GM23248 (cell line): ENCODE results near the gene WDR27. TPM values are rescaled to one million over a fixed set of nuclear protein-coding genes. Genes with fewer than 3 reads are reported as not detected.
"Not testable (repeated sequence)": the region's sequence is repeated elsewhere in the genome, so short reads cannot be mapped to it uniquely, and the experiment has no call there.

Experiments
- DNase-seq: peaks from one replicate; pipeline ENCODE4 v3.0.0-alpha.2; 2015
- H2AFZ ChIP-seq: fragments of 200-600 bp; sonication (generic); 2 replicates; pipeline ENCODE4 v1.6.1; 2016; ENCODE audit warnings: antibody characterized with exemption
- H3F3A ChIP-seq: fragments of 200-600 bp; sonication (generic); 2 replicates; pipeline ENCODE4 v1.6.1; 2016; ENCODE audit warnings: mild to moderate bottlenecking, antibody characterized with exemption, mixed run types; ENCODE audit not compliant: insufficient read depth
- H3K27ac ChIP-seq: fragments of 200-600 bp; sonication (generic); 2 replicates; pipeline ENCODE4 v1.5.1; 2016; ENCODE audit warnings: mild to moderate bottlenecking
- H3K27me3 ChIP-seq: fragments of 200-600 bp; sonication (generic); replicated peaks from 2 replicates; pipeline ENCODE4 v1.6.1; 2016; ENCODE audit warnings: mild to moderate bottlenecking; ENCODE audit not compliant: insufficient read depth
- H3K36me3 ChIP-seq: fragments of 200-600 bp; sonication (generic); 2 replicates; pipeline ENCODE4 v1.6.1; 2016; ENCODE audit warnings: low read depth, mild to moderate bottlenecking
- H3K4me1 ChIP-seq: fragments of 200-600 bp; sonication (generic); 2 replicates; pipeline ENCODE4 v1.6.1; 2016; ENCODE audit warnings: mild to moderate bottlenecking; ENCODE audit not compliant: insufficient read depth
- H3K4me2 ChIP-seq: fragments of 200-600 bp; sonication (generic); one replicate; pipeline ENCODE4 v1.6.1; 2016; ENCODE audit warnings: mild to moderate bottlenecking; ENCODE audit not compliant: unreplicated experiment
- H3K4me3 ChIP-seq: fragments of 200-600 bp; sonication (generic); 2 replicates; pipeline ENCODE4 v1.5.1; 2016; ENCODE audit warnings: mild to moderate bottlenecking
- H3K79me2 ChIP-seq: fragments of 200-600 bp; sonication (generic); 2 replicates; pipeline ENCODE4 v1.6.1; 2016; ENCODE audit warnings: mild to moderate bottlenecking; ENCODE audit not compliant: insufficient read depth
- H3K9ac ChIP-seq: fragments of 200-600 bp; sonication (generic); 2 replicates; pipeline ENCODE4 v1.6.1; 2016; ENCODE audit warnings: mild to moderate bottlenecking
- H3K9me2 ChIP-seq: fragments of 200-600 bp; sonication (generic); 2 replicates; pipeline ENCODE4 v1.6.1; 2016; ENCODE audit warnings: mixed run types, mild to moderate bottlenecking, moderate library complexity; ENCODE audit not compliant: insufficient read depth
- H3K9me3 ChIP-seq: fragments of 200-600 bp; sonication (generic); one replicate; pipeline ENCODE4 v1.6.1; 2017; ENCODE audit warnings: low read depth
- H4K20me1 ChIP-seq: fragments of 200-600 bp; sonication (generic); 2 replicates; pipeline ENCODE4 v1.6.0; 2016; ENCODE audit not compliant: insufficient read depth
- EZH2 ChIP-seq: fragments of 200-600 bp; sonication (generic); IDR thresholded peaks from 2 replicates; pipeline ENCODE4 v1.6.1; 2018; ENCODE audit warnings: antibody characterized with exemption, mild to moderate bottlenecking; ENCODE audit not compliant: insufficient read depth, poor library complexity, severe bottlenecking
- EZH2phosphoT487 ChIP-seq: fragments of 200-600 bp; sonication (generic); IDR thresholded peaks from 2 replicates; pipeline ENCODE4 v1.6.1; 2018; ENCODE audit warnings: antibody characterized with exemption, moderate library complexity, mild to moderate bottlenecking, low read depth; ENCODE audit not compliant: insufficient read depth
- WGBS, 2 experiments: methylation state at CpG; one replicate each; pipeline ENCODE4 v1.1.6; 2015 to 2017; ENCODE audit warnings: low lambda C conversion rate in 2 of 2, low coverage in 1 of 2; ENCODE audit errors: missing lambda C conversion rate in 2 of 2; 5-methylcytosine and 5-hydroxymethylcytosine counted together
- in situ Hi-C: fragments of 300-500 bp; cut with MboI; formaldehyde crosslinking; loops from 2 replicates; pipeline ENCODE4 v1.15.0; 2020
- polyA plus RNA-seq: library from polyadenylated mRNA; unstranded; fragments of >200 nt; fragmentation: Nextera tagmentation; extraction: Ambion mirVana; gene quantifications from 2 replicates; pipeline ENCODE4 v1.2.1, GENCODE V29; 2016
- total RNA-seq: library from RNA; depleted of rRNA; stranded (reverse); fragments of >200 nt; shearing (Covaris generic); gene quantifications from 2 replicates; pipeline ENCODE4 v1.2.3, GENCODE V29; 2014

The WDR27 gene
- total and polyA plus RNA-seq, 2 experiments from 2014 or later: 9.2 to 9.3 TPM

DNA sequence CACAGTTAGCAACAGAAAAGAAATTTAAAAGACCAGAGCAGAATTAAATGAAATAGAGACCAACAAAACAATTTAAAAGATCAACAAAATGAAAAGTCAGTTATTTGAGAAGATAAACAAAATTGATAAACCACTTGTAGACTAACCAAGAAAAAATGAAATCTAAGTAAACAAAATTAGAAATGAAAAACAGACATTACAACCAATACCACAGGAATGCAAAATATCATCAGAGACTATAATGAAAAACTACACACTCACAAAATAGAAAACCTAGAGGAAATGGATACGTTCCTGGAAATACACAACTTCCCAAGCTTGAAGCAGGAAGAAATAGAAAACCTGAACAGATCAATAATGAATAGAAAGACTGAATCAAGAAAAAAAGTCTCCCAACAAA is 97.8 kb downstream of the WDR27 start:
- H3K27me3 ChIP-seq: no peaks in the 10 kb centered on the region
- no peak for DNase-seq
- H3K4me1 ChIP-seq: peaks cover 4% of the 10 kb centered on the region; the same call in 1 of the 2 replicates
- H3K9me3 ChIP-seq: no peaks in the 10 kb centered on the region
- H3K9me2 ChIP-seq: no peaks in the 10 kb centered on the region
- H3K36me3 ChIP-seq: no peaks in the 10 kb centered on the region
- H3K4me3 ChIP-seq: no peak overlapping the region
- H4K20me1 ChIP-seq: no peaks in the 10 kb centered on the region
- H3F3A ChIP-seq: no peaks in the 10 kb centered on the region
- in situ Hi-C loops: no loop called here
- no peak overlapping the region for H3K27ac ChIP-seq
- H3K9ac ChIP-seq: no peak overlapping the region
- no peak overlapping the region for H3K4me2 ChIP-seq
- no peak overlapping the region for H2AFZ ChIP-seq
- no peak for TF ChIP-seq EZH2
- no peak for TF ChIP-seq EZH2phosphoT487
- 59 to 71% methylated on average over 1 of the region's 1 CpG for WGBS, 2 experiments
- H3K79me2 ChIP-seq: no peaks in the 10 kb centered on the region

- H3K4me3 ChIP-seq, H3K79me2 ChIP-seq, H3K4me2 ChIP-seq, H3K9me2 ChIP-seq, H4K20me1 ChIP-seq, H3K9me3 ChIP-seq, H3K9ac ChIP-seq, H3K27ac ChIP-seq, H3K36me3 ChIP-seq, H3K27me3 ChIP-seq, DNase-seq, H3K4me1 ChIP-seq, H2AFZ ChIP-seq, in situ Hi-C loops, H3F3A ChIP-seq: not testable (repeated sequence)
- WGBS, 2 experiments: 83 to 89% methylated on average over 1 of the region's 1 CpG
Observed at GRCh38 chr6:169601129-169601528, 100.7 kb downstream of the WDR27 start.

- H4K20me1 ChIP-seq: no peaks in the 10 kb centered on the region
- WGBS, 2 experiments: 6 to 18% methylated on average over 1 of the region's 1 CpG
- H3K9me2 ChIP-seq: no peaks in the 10 kb centered on the region
- H3K27ac ChIP-seq: no peak overlapping the region
- in situ Hi-C loops: no loop called here
- peaks cover 26% of the 10 kb centered on the region for H3F3A ChIP-seq
- H3K4me3 ChIP-seq: no peak overlapping the region
- no peak overlapping the region for H3K9ac ChIP-seq
- peak; percentile 74 for DNase-seq
- no peaks in the 10 kb centered on the region for H3K27me3 ChIP-seq
- peak overlapping the region; percentile 18 for H3K4me2 ChIP-seq
- H3K79me2 ChIP-seq: no peaks in the 10 kb centered on the region
- H3K36me3 ChIP-seq: no peaks in the 10 kb centered on the region
- H3K9me3 ChIP-seq: no peaks in the 10 kb centered on the region
- H2AFZ ChIP-seq: no peak overlapping the region
- TF ChIP-seq EZH2 (no peak), EZH2phosphoT487 (no peak)
- peaks cover 23% of the 10 kb centered on the region for H3K4me1 ChIP-seq
Observed at GRCh38 chr6:169592558-169592957, 109.3 kb downstream of the WDR27 start.

DNA sequence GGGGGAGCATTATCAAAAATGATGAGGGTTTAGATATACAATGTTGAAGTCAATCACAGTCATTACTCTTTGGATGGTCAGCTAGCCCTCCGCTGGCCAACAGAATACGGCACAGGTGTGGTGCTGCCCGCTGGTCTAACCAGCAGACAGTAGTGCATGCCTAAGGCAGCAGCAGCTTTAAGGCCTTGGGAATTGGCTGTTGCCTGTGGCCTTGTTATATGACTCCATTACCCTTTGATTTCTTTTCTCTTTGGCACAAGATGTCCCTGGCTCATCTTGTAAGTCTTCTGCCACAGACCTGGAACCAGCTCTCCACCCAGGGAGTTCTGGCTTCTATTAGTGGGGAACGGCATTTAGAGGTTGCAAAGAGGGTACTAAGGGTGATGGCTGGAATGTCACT is 110.2 kb downstream of the WDR27 start:
- TF ChIP-seq EZH2 (no peak), EZH2phosphoT487 (no peak)
- no peaks in the 10 kb centered on the region for H3K9me3 ChIP-seq
- H3K36me3 ChIP-seq: no peaks in the 10 kb centered on the region
- H3K9ac ChIP-seq: no peak overlapping the region
- no peaks in the 10 kb centered on the region for H3K9me2 ChIP-seq
- H2AFZ ChIP-seq: no peak overlapping the region
- H3K4me3 ChIP-seq: no peak overlapping the region
- H3K27ac ChIP-seq: no peak overlapping the region
- no peaks in the 10 kb centered on the region for H3K79me2 ChIP-seq
- no peaks in the 10 kb centered on the region for H3K27me3 ChIP-seq
- DNase-seq: no peak
- peaks cover 23% of the 10 kb centered on the region for H3K4me1 ChIP-seq
- in situ Hi-C loops: no loop called here
- H3K4me2 ChIP-seq: no peak overlapping the region
- WGBS, 2 experiments: 61 to 63% methylated on average over 4 of the region's 4 CpGs
- peaks cover 26% of the 10 kb centered on the region for H3F3A ChIP-seq
- no peaks in the 10 kb centered on the region for H4K20me1 ChIP-seq

DNA sequence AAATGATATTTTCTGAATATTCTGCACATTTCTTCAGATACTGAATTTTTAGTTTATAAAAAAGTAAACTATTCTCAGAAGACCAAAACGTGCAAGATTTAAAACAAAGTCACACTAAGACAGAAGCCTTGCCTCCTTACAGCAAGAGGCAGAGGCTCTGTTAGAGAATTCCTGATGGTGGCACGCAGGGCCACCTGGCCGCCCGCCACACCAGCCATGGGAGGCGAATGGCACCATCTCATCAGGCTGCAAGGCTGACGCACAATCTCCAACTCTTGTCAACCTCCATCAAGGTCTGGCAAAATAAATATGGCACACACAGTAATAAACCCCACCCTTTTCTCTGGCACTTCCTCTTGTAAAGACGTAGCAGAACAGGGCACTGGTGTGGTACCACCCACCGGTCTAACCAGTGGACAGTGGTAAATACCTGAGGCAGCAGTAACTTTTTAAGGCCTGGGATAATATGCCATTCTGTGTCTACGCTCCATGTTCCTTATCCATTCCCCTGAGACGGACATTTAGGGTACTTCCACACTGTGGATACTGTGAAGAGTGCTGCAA is 111.4 kb downstream of the WDR27 start:
- Histone ChIP-seq H2AFZ (no peak overlapping the region), H3F3A (peaks cover 26% of the 10 kb centered on the region), H3K79me2 (no peaks in the 10 kb centered on the region), H3K9me3 (no peaks in the 10 kb centered on the region), H4K20me1 (no peaks in the 10 kb centered on the region), H3K4me2 (peak overlapping the region; percentile 40), H3K27ac (peak overlapping the region; percentile 9; the same call in 1 of the 2 replicates), H3K9me2 (no peaks in the 10 kb centered on the region), H3K9ac (peak overlapping the region; percentile 23; the same call in 1 of the 2 replicates), H3K4me1 (peaks cover 23% of the 10 kb centered on the region), H3K27me3 (no peaks in the 10 kb centered on the region), H3K36me3 (no peaks in the 10 kb centered on the region), H3K4me3 (0 out of 2 replicates have a peak overlapping the region, but pooled peaks have one; percentile 19)
- in situ Hi-C loops: no loop called here
- no peak for DNase-seq
- TF ChIP-seq EZH2 (no peak), EZH2phosphoT487 (no peak)
- WGBS, 2 experiments: 93 to 96% methylated on average over 10 of the region's 10 CpGs
